NCI-H748 treated with DMSO at 0.1 percent for 48 hours (cell line): ENCODE data around the gene RASA4B.

ENCODE experiments used
- DNase-seq: peaks from one replicate; lab custom pipeline; 2025; lab: John Stamatoyannopoulos, UW

The RASA4B gene

GRCh38 chr7:102452451-102452850 is 65.1 kb downstream of the RASA4B start:
- DNase-seq: no peak

GRCh38 chr7:102451371-102452054 is 66.1 kb downstream of the RASA4B start:
- DNase-seq: peak; percentile 27

GRCh38 chr7:102450242-102450641 is 67.3 kb downstream of the RASA4B start:
- no peak for DNase-seq

- no peak for DNase-seq
Measured at GRCh38 chr7:102449136-102449535, 68.4 kb downstream of the RASA4B start.

- DNase-seq: no peak
Measured at GRCh38 chr7:102447311-102447710, 70.3 kb downstream of the RASA4B start.

GRCh38 chr7:102446387-102447156 is 71.0 kb downstream of the RASA4B start:
- DNase-seq: no peak

- no peak for DNase-seq
Measured at GRCh38 chr7:102445674-102446071, 71.9 kb downstream of the RASA4B start.

- DNase-seq: no peak
Measured at GRCh38 chr7:102444961-102445673, 72.5 kb downstream of the RASA4B start.

GRCh38 chr7:102439963-102440795 is 77.4 kb downstream of the RASA4B start:
- no peak for DNase-seq

GRCh38 chr7:102436118-102436517 is 81.5 kb downstream of the RASA4B start:
- DNase-seq: no peak

GRCh38 chr7:102434039-102434486 is 83.5 kb downstream of the RASA4B start:
- peak; percentile 36 for DNase-seq

- peak; percentile 36 for DNase-seq
Measured at GRCh38 chr7:102433219-102434038, 84.1 kb downstream of the RASA4B start, which contains the start of gene ORAI2. Gene ORAI2, plus strand, starts transcription at chr7:102433575. Its CDS starts 5,382 bp downstream, at chr7:102438957.
